ENCODE data around the gene CHST3.
A peak's percentile ranks its signal among the peaks of the same experiment; 100 is the strongest.
"Not testable (repeated sequence)": the region's sequence is repeated elsewhere in the genome, so short reads cannot be mapped to it uniquely, and the experiment has no call there.

Gene CHST3

GRCh38 chr10:71974489-71975021 is 10.4 kb downstream of the CHST3 start:
- TF ChIP-seq ZFP30 (CRISPR knock-in tag; IDR thresholded peaks at IDR 0.05) (no peak), CSDC2 (CRISPR knock-in tag; IDR thresholded peaks at IDR 0.05) (no peak), ZNF565 (CRISPR knock-in tag; conservative IDR thresholded peaks at IDR 0.05; ENCODE audit: low read depth) (no peak), ARNTL (CRISPR knock-in tag; IDR thresholded peaks at IDR 0.05; ENCODE audit: borderline replicate concordance, low read depth) (no peak), ISL1 (CRISPR knock-in tag; IDR thresholded peaks at IDR 0.05) (no peak), OSR1 (CRISPR knock-in tag; IDR thresholded peaks at IDR 0.05) (no peak), CSRNP3 (CRISPR knock-in tag; IDR thresholded peaks at IDR 0.05) (no peak), TSHZ2 (CRISPR knock-in tag; IDR thresholded peaks at IDR 0.05) (no peak), ZNF8 (CRISPR knock-in tag; IDR thresholded peaks at IDR 0.05) (no peak), PATZ1 (CRISPR knock-in tag; IDR thresholded peaks at IDR 0.05; ENCODE audit: borderline replicate concordance) (no peak)
- ATAC-seq, result peak; percentile 55

GRCh38 chr10:71975087-71975870 is 11.1 kb downstream of the CHST3 start:
- TF ChIP-seq ZC3H10 (CRISPR knock-in tag; IDR thresholded peaks at IDR 0.05) (no peak), CSDC2 (CRISPR knock-in tag; IDR thresholded peaks at IDR 0.05) (no peak)
- ATAC-seq, result peak; percentile 70

- TF ChIP-seq POU6F1 (CRISPR knock-in tag; IDR thresholded peaks at IDR 0.05; ENCODE audit: borderline replicate concordance, low read depth) (no peak), GLIS3 (CRISPR knock-in tag; IDR thresholded peaks at IDR 0.05) (no peak), OSR1 (CRISPR knock-in tag; IDR thresholded peaks at IDR 0.05) (no peak), RARB (CRISPR knock-in tag; IDR thresholded peaks at IDR 0.05) (no peak), TSHZ2 (CRISPR knock-in tag; IDR thresholded peaks at IDR 0.05) (no peak), PATZ1 (CRISPR knock-in tag; IDR thresholded peaks at IDR 0.05; ENCODE audit: borderline replicate concordance) (no peak), TOX (CRISPR knock-in tag; IDR thresholded peaks at IDR 0.05; ENCODE audit: borderline replicate concordance) (no peak), ZNF565 (CRISPR knock-in tag; conservative IDR thresholded peaks at IDR 0.05; ENCODE audit: low read depth) (no peak), ZFP30 (CRISPR knock-in tag; IDR thresholded peaks at IDR 0.05) (no peak), ZNF8 (CRISPR knock-in tag; IDR thresholded peaks at IDR 0.05) (no peak), BACH2 (CRISPR knock-in tag; IDR thresholded peaks at IDR 0.05; ENCODE audit: borderline replicate concordance) (no peak), ZNF70 (CRISPR knock-in tag; IDR thresholded peaks at IDR 0.05) (no peak), ARNTL (CRISPR knock-in tag; IDR thresholded peaks at IDR 0.05; ENCODE audit: borderline replicate concordance, low read depth) (no peak), ZFP3 (CRISPR knock-in tag; IDR thresholded peaks at IDR 0.05) (no peak)
- peak; percentile 63 for ATAC-seq
Measured at GRCh38 chr10:71975871-71976725, 11.9 kb downstream of the CHST3 start.

- not testable (repeated sequence) for ATAC-seq
Measured at GRCh38 chr10:71977614-71977903, 13.4 kb downstream of the CHST3 start.

Measured in SK-N-SH treated with all-trans-retinoic acid at 6 μM for 48 hours (cell line).